H1 (cell line): ENCODE data around the gene INTS6. TPM values are rescaled to one million over a fixed set of nuclear protein-coding genes. Genes with fewer than 3 reads are reported as not detected.

Source experiments
- CTCF ChIA-PET: fragments of 300-600 bp; sonication (Branson Sonifier 250); formaldehyde crosslinking; loops from one replicate; lab custom pipeline; 2021; ENCODE audit not compliant: partially characterized antibody; lab: Charles Lee
- POLR2A ChIA-PET: fragments of 300-600 bp; sonication (Branson Sonifier 250); formaldehyde crosslinking; loops from one replicate; lab custom pipeline; 2021; ENCODE audit warnings: inconsistent platforms; ENCODE audit not compliant: partially characterized antibody; lab: Charles Lee
- DNase-seq, 2 experiments: peaks; one replicate each; pipeline versions ENCODE4 v3.0.0 to v3.0.0-alpha.2; 2010 to 2022; ENCODE audit warnings: low spot score in 2 of 2, low read depth in 1 of 2, mixed read lengths in 1 of 2
- FAIRE-seq: peaks from 2 replicates; lab custom pipeline; 2011; peaks lifted over from hg19 to GRCh38; lab: Jason Lieb, UNC
- H2AFZ ChIP-seq: 2 replicates; pipeline ENCODE4 v1.8.1; 2012; ENCODE audit warnings: low read length, inconsistent platforms
- H2AK5ac ChIP-seq: 2 replicates; pipeline ENCODE4 v1.6.1; 2013; ENCODE audit warnings: low read depth, low read length
- H2BK120ac ChIP-seq: replicated peaks from 2 replicates; pipeline ENCODE3; 2013; ENCODE audit warnings: low read depth, low read length, inconsistent platforms
- H2BK12ac ChIP-seq: 2 replicates; pipeline ENCODE4 v1.6.1; 2013; ENCODE audit warnings: low read depth, low read length
- H2BK15ac ChIP-seq: 2 replicates; pipeline ENCODE4 v1.6.1; 2013; ENCODE audit warnings: low read length
- H2BK20ac ChIP-seq: 2 replicates; pipeline ENCODE4 v1.6.1; 2013; ENCODE audit warnings: low read length
- H2BK5ac ChIP-seq: 2 replicates; pipeline ENCODE4 v1.6.1; 2013; ENCODE audit warnings: low read depth, low read length
- H3K14ac ChIP-seq: 2 replicates; pipeline ENCODE4 v1.6.1; 2013; ENCODE audit warnings: inconsistent platforms; ENCODE audit not compliant: insufficient read length
- H3K18ac ChIP-seq: 2 replicates; pipeline ENCODE4 v1.6.1; 2013; ENCODE audit warnings: low read length; ENCODE audit errors: extremely low read depth
- H3K23ac ChIP-seq: 2 replicates; pipeline ENCODE4 v1.6.1; 2013; ENCODE audit warnings: inconsistent platforms; ENCODE audit not compliant: insufficient read length
- H3K23me2 ChIP-seq: 2 replicates; pipeline ENCODE4 v1.6.1; 2013; ENCODE audit warnings: low read depth, low read length
- H3K27ac ChIP-seq: 2 replicates; pipeline ENCODE4 v1.6.1; 2011; ENCODE audit warnings: low read depth, low read length, inconsistent platforms
- H3K27me3 ChIP-seq, 4 experiments: replicated peaks in 1 of 4; 1 replicate in 1 of 4; 2 replicates in 3 of 4; pipeline versions ENCODE4 v1.6.1 to v1.8.1; 2011 to 2013; ENCODE audit warnings: low read length in 3 of 4, mild to moderate bottlenecking in 3 of 4, inconsistent platforms in 2 of 4, mixed read lengths in 2 of 4, moderate library complexity in 1 of 4; ENCODE audit not compliant: control insufficient read depth in 3 of 4, insufficient read depth in 3 of 4; ENCODE audit errors: extremely low read depth in 1 of 4
- H3K36me3 ChIP-seq, 4 experiments: 2 replicates each; pipeline versions ENCODE4 v1.6.1 to v1.8.1; 2011 to 2013; ENCODE audit warnings: mild to moderate bottlenecking in 4 of 4, low read length in 3 of 4, moderate library complexity in 2 of 4, control low read depth in 1 of 4, inconsistent platforms in 1 of 4; ENCODE audit not compliant: insufficient read depth in 4 of 4, control insufficient read depth in 2 of 4
- H3K4ac ChIP-seq: replicated peaks from 2 replicates; pipeline ENCODE3; 2013; ENCODE audit warnings: low read length, low read depth, mixed read lengths, inconsistent platforms; ENCODE audit not compliant: insufficient read length
- H3K4me1 ChIP-seq, 4 experiments: replicated peaks in 1 of 4; 1 replicate in 1 of 4; 2 replicates in 3 of 4; pipeline versions ENCODE4 v1.6.1 to v1.8.1; 2011 to 2013; ENCODE audit warnings: low read length in 3 of 4, inconsistent platforms in 2 of 4, mixed read lengths in 1 of 4; ENCODE audit not compliant: insufficient read depth in 4 of 4, control insufficient read depth in 3 of 4
- H3K4me2 ChIP-seq, 2 experiments: 2 replicates each; pipeline versions ENCODE4 v1.6.1 to v1.8.1; 2011 to 2013; ENCODE audit warnings: low read depth in 2 of 2, low read length in 2 of 2, control low read depth in 1 of 2, inconsistent platforms in 1 of 2, mild to moderate bottlenecking in 1 of 2; ENCODE audit not compliant: insufficient read depth in 1 of 2
- H3K4me3 ChIP-seq, 4 experiments: fragments of 200-600, 300-600 bp in 1 of 4; sonication (generic), shearing (Covaris generic), sonication (Bioruptor Twin) in 1 of 4; 2 replicates each; pipeline versions ENCODE4 v1.5.1 to v1.8.1; 2011 to 2016; ENCODE audit warnings: low read length in 4 of 4, low read depth in 3 of 4, control low read depth in 2 of 4, inconsistent platforms in 2 of 4, mild to moderate bottlenecking in 2 of 4, mixed read lengths in 1 of 4, moderate library complexity in 1 of 4; ENCODE audit not compliant: insufficient read depth in 2 of 4; ENCODE audit errors: extremely low read depth in 1 of 4
- H3K56ac ChIP-seq: replicated peaks from 2 replicates; pipeline ENCODE3; 2013; ENCODE audit warnings: low read depth, mild to moderate bottlenecking, mixed read lengths, low read length, inconsistent platforms; ENCODE audit not compliant: insufficient read length
- H3K79me1 ChIP-seq: 2 replicates; pipeline ENCODE4 v1.6.1; 2013; ENCODE audit warnings: low read depth, low read length, control low read depth
- H3K79me2 ChIP-seq, 2 experiments: 2 replicates each; pipeline versions ENCODE4 v1.6.1 to v1.8.1; 2012 to 2013; ENCODE audit warnings: low read length in 2 of 2, mild to moderate bottlenecking in 2 of 2, inconsistent platforms in 1 of 2; ENCODE audit not compliant: insufficient read depth in 2 of 2, control insufficient read depth in 1 of 2
- H3K9ac ChIP-seq, 4 experiments: replicated peaks in 1 of 4; 1 replicate in 1 of 4; 2 replicates in 3 of 4; pipeline versions ENCODE4 v1.6.1 to v1.8.1; 2011 to 2013; ENCODE audit warnings: low read depth in 3 of 4, low read length in 3 of 4, control low read depth in 2 of 4, mild to moderate bottlenecking in 2 of 4, moderate library complexity in 2 of 4, inconsistent platforms in 1 of 4; ENCODE audit errors: extremely low read depth in 1 of 4
- H3K9me3 ChIP-seq, 2 experiments: 2 replicates each; pipeline versions ENCODE4 v1.6.1 to v1.8.1; 2012 to 2013; ENCODE audit warnings: mild to moderate bottlenecking in 2 of 2, moderate library complexity in 2 of 2, control low read depth in 1 of 2, inconsistent platforms in 1 of 2, low read depth in 1 of 2, low read length in 1 of 2, mixed read lengths in 1 of 2; ENCODE audit not compliant: insufficient read depth in 2 of 2
- H4K20me1 ChIP-seq, 2 experiments: replicated peaks in 1 of 2; 2 replicates each; pipeline versions ENCODE3 to v1.8.1; 2011 to 2013; ENCODE audit warnings: inconsistent platforms in 2 of 2, low read length in 2 of 2, mild to moderate bottlenecking in 1 of 2; ENCODE audit not compliant: insufficient read depth in 2 of 2, control insufficient read depth in 1 of 2
- H4K5ac ChIP-seq: 2 replicates; pipeline ENCODE4 v1.6.1; 2013; ENCODE audit warnings: low read length, low read depth, mixed read lengths, inconsistent platforms; ENCODE audit not compliant: insufficient read length
- H4K8ac ChIP-seq: 2 replicates; pipeline ENCODE4 v1.8.0; 2013; ENCODE audit warnings: mild to moderate bottlenecking, moderate library complexity, low read length, inconsistent platforms; ENCODE audit not compliant: insufficient read depth; ENCODE audit errors: extremely low read depth
- H4K91ac ChIP-seq: replicated peaks from 2 replicates; pipeline ENCODE3; 2013; ENCODE audit warnings: low read length, mixed read lengths, inconsistent platforms; ENCODE audit not compliant: insufficient read length
- EZH2 ChIP-seq: fragments of 200-600 bp; sonication (generic); IDR thresholded peaks from 2 replicates; pipeline ENCODE4 v1.7.1; 2012; ENCODE audit warnings: low read depth, mild to moderate bottlenecking, moderate library complexity, low read length, inconsistent platforms; ENCODE audit not compliant: severe bottlenecking
- RBBP5 ChIP-seq: IDR thresholded peaks from 2 replicates; pipeline ENCODE4 v1.7.1; 2012; ENCODE audit warnings: low read depth, mild to moderate bottlenecking, inconsistent platforms, low read length, moderate library complexity, borderline replicate concordance
- WGBS, 2 experiments: shearing (Covaris generic) in 1 of 2; methylation state at CpG; one replicate each; pipeline versions ENCODE4 v1.1.6 to v1.1.7; 2013 to 2015; ENCODE audit warnings: low lambda C conversion rate in 2 of 2, mixed read lengths in 2 of 2, inconsistent platforms in 1 of 2, low coverage in 1 of 2, missing lambda C conversion rate in 1 of 2; ENCODE audit not compliant: insufficient replicate concordance in 2 of 2, insufficient coverage in 1 of 2, insufficient read length in 1 of 2; ENCODE audit errors: extremely low coverage in 1 of 2, missing lambda C conversion rate in 1 of 2; 5-methylcytosine and 5-hydroxymethylcytosine counted together
- polyA plus RNA-seq, 7 experiments: library from polyadenylated mRNA; depleted of rRNA in 3 of 7; stranded (reverse) in 5 of 7; unstranded in 2 of 7; fragments of >200 nt in 5 of 7; fragments of 200-250 nt in 2 of 7; gene quantifications; 1 replicate in 5 of 7; 2 replicates in 1 of 7; 4 replicates in 1 of 7; pipeline versions ENCODE4 v1.2.1 to v1.2.3, GENCODE V29; 2011 to 2013; ENCODE audit warnings: missing spikeins in 2 of 7, mixed read lengths in 2 of 7
- total RNA-seq: library from RNA; stranded (reverse); fragmentation: NEBNext Ultra II Directional; extraction: Animal tissue kit (Norgen Biotek cat#: 25700); gene quantifications from 2 replicates; pipeline ENCODE4 v1.2.1, GENCODE V29; 2021

INTS6 gene
- total and polyA plus RNA-seq, 2 of the 8 experiments (the other 6 are each of a cell fraction or from before 2014, with no cell fraction given), result 12.6 to 42.8 TPM

GRCh38 chr13:51419001-51419636, 33.7 kb downstream of the INTS6 start:
- ChIA-PET CTCF (no interaction called here), POLR2A (no interaction called here)
- no peaks in the 10 kb centered on the region; the same call in none of the 2 replicates for H3K23me2 ChIP-seq
- H3K79me1 ChIP-seq, result no peaks in the 10 kb centered on the region
- no peak overlapping the region for H4K91ac ChIP-seq
- no peaks in the 10 kb centered on the region for H4K20me1 ChIP-seq
- no peak overlapping the region for H2BK20ac ChIP-seq
- no peak overlapping the region for H2BK15ac ChIP-seq
- H3K4me3 ChIP-seq, result no peak overlapping the region
- DNase-seq (no peak), FAIRE-seq (no peak)
- no peak overlapping the region for H2AK5ac ChIP-seq
- no peak overlapping the region for H2BK12ac ChIP-seq
- no peak overlapping the region for H3K18ac ChIP-seq
- no peak overlapping the region for H4K5ac ChIP-seq
- peaks cover 15% of the 10 kb centered on the region in 2 experiments; a peak in 3 of 4 replicates for H3K9me3 ChIP-seq
- H3K27ac ChIP-seq, result no peak overlapping the region
- H3K4me2 ChIP-seq, result no peak overlapping the region
- 96% methylated on average over 4 of the region's 4 CpGs; no CpG with 5 or more reads in 1 of the 2 experiments for WGBS, 2 experiments
- H3K79me2 ChIP-seq, result peaks cover 0 to 95% of the 10 kb centered on the region in 2 experiments; a peak in 2 of 4 replicates
- no peak overlapping the region for H4K8ac ChIP-seq
- no peak overlapping the region for H2BK120ac ChIP-seq
- H3K36me3 ChIP-seq, result peaks cover 0 to 45% (median 22%) of the 10 kb centered on the region in 4 experiments; a peak in 5 of 8 replicates
- H3K9ac ChIP-seq, result no peak overlapping the region
- no peaks in the 10 kb centered on the region for H3K27me3 ChIP-seq
- H3K4ac ChIP-seq, result no peak overlapping the region
- peaks cover 6 to 16% (median 11%) of the 10 kb centered on the region in 4 experiments for H3K4me1 ChIP-seq
- H3K14ac ChIP-seq, result no peak overlapping the region
- H3K23ac ChIP-seq, result no peak overlapping the region
- no peak for TF ChIP-seq EZH2
- TF ChIP-seq RBBP5, result no peak
- H2AFZ ChIP-seq, result no peak overlapping the region
- H2BK5ac ChIP-seq, result no peak overlapping the region
- no peak overlapping the region for H3K56ac ChIP-seq
